Sigmoid colon (tissue), 4 donors: ENCODE data around the gene MFSD6.

Experiments used
- CTCF ChIP-seq, 4 experiments: fragments of 450-650 bp in 3 of 4; fragments of 200-600 bp in 1 of 4; IDR thresholded peaks; one replicate each; pipeline ENCODE4 v1.5.1; 2016 to 2019; ENCODE audit warnings: antibody characterized with exemption in 4 of 4, mild to moderate bottlenecking in 3 of 4, moderate library complexity in 2 of 4
- EP300 ChIP-seq, 4 donors: sonication (generic); formaldehyde crosslinking; IDR thresholded peaks; one replicate each; pipeline ENCODE4 v1.6.1; 2017; ENCODE audit warnings: antibody characterized with exemption in 4 of 4
- POLR2A ChIP-seq, 2 donors: fragments of 450-650 bp; IDR thresholded peaks; one replicate each; pipeline ENCODE4 v1.6.1; 2016; ENCODE audit warnings: antibody characterized with exemption in 2 of 2, mild to moderate bottlenecking in 2 of 2, moderate library complexity in 2 of 2
- POLR2AphosphoS5 ChIP-seq, 4 donors: sonication (generic); formaldehyde crosslinking; IDR thresholded peaks; one replicate each; pipeline ENCODE4 v1.6.1; 2017; ENCODE audit warnings: antibody characterized with exemption in 4 of 4

- no peak for TF ChIP-seq CTCF (IDR thresholded peaks at IDR 0.05)
- TF ChIP-seq POLR2AphosphoS5 (IDR thresholded peaks at IDR 0.05), result no peak
- no peak for TF ChIP-seq POLR2A (IDR thresholded peaks at IDR 0.05)
- no peak for TF ChIP-seq EP300 (IDR thresholded peaks at IDR 0.05)
Measured at GRCh38 chr2:190387422-190387821, 20.7 kb upstream of the MFSD6 start.
